Measurements from ENCODE around the gene ZNF883. TPM values are rescaled to one million over a fixed set of nuclear protein-coding genes. Genes with fewer than 3 reads are reported as not detected.

ZNF883 gene
- total and polyA plus RNA-seq, 10 donors = 0.61 to 3.2 (median 1.2) TPM

DNA sequence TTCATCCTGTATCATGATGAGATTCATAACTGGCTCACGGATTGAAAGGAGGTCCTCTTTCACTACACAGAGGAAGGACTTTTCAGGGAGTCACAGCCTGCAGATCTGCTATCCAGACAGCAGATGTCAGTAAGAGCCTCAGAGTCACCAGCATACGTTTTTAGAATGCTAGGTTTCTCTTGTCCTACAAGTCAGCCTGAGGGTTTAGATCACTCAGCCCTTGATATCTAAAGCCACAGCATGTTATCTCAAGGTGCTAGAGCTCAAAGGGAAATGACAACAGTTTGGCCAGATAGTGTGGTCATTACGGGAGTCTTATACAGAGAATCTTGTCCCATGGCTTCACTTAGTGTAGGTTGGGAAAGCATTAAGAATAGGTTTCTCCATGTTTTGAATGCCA is 90.4 kb downstream of the ZNF883 start:
- intact Hi-C loops (cut with DNase I; ENCODE audit: low total_unique reads) = no loop called here
- DNase-seq = no peak
- Histone ChIP-seq H3K9me3 (no peaks in the 10 kb centered on the region), H3K4me1 (no peaks in the 10 kb centered on the region), H3K4me3 (no peak overlapping the region), H3K27ac (no peak overlapping the region), H3K27me3 (replicated peaks in 1 of 7) (peaks cover 0 to 7% (median 0%) of the 10 kb centered on the region in 7 donors), H3K36me3 (no peaks in the 10 kb centered on the region)
- WGBS, 5 donors = 22 to 39% (median 26%) methylated on average over 3 of the region's 3 CpGs
- peak in 4 of 11 experiments; percentile 15 to 39 (median 36) for TF ChIP-seq CTCF (IDR thresholded peaks at IDR 0.05 in 8 of 11, conservative IDR thresholded peaks at IDR 0.05 in 3 of 11)
- no peak for TF ChIP-seq POLR2A (IDR thresholded peaks at IDR 0.05)

DNA sequence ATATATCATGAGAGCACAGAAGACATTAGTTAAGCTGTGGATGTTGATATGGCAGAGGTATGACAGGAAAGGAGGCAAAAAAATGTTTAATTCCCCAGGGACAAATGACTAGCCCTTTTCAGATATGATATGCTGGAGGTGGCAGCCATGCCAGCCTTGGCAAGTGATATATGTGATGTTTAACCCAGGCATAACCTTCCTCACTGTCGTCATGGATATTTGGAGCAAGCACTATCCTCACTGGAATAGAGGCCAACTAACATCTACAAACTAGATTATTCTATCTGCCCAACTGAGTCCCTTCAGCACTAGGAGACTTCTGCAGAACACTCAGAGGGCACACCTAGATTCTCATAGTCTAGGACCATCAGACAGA is 94.0 kb downstream of the ZNF883 start:
- WGBS, 5 donors = 61 to 86% (median 78%) methylated on average over 1 of the region's 1 CpG
- H3K4me1 ChIP-seq = no peaks in the 10 kb centered on the region
- TF ChIP-seq CTCF (IDR thresholded peaks at IDR 0.05 in 8 of 11, conservative IDR thresholded peaks at IDR 0.05 in 3 of 11) (no peak), POLR2AphosphoS5 (IDR thresholded peaks at IDR 0.05) (no peak), POLR2A (IDR thresholded peaks at IDR 0.05) (no peak)
- no peaks in the 10 kb centered on the region for H3K9me3 ChIP-seq
- H3K27me3 ChIP-seq (replicated peaks in 1 of 7) = no peaks in the 10 kb centered on the region
- no peak overlapping the region for H3K4me3 ChIP-seq
- no peak for DNase-seq
- no peak overlapping the region for H3K27ac ChIP-seq
- H3K36me3 ChIP-seq = no peaks in the 10 kb centered on the region
- intact Hi-C loops (cut with DNase I; ENCODE audit: low total_unique reads) = no loop called here

- H3K27me3 ChIP-seq (replicated peaks in 1 of 7) = no peaks in the 10 kb centered on the region
- no peaks in the 10 kb centered on the region for H3K36me3 ChIP-seq
- TF ChIP-seq POLR2A (IDR thresholded peaks at IDR 0.05) (no peak), POLR2AphosphoS5 (IDR thresholded peaks at IDR 0.05) (no peak), CTCF (IDR thresholded peaks at IDR 0.05 in 8 of 11, conservative IDR thresholded peaks at IDR 0.05 in 3 of 11) (no peak)
- 52 to 81% (median 71%) methylated on average over 1 of the region's 1 CpG for whole genome bisulfite sequencing, 5 donors
- intact Hi-C loops (cut with DNase I; ENCODE audit: low total_unique reads) = no loop called here
- no peaks in the 10 kb centered on the region for H3K9me3 ChIP-seq
- no peak overlapping the region for H3K27ac ChIP-seq
- H3K4me3 ChIP-seq = no peak overlapping the region
- H3K4me1 ChIP-seq = no peaks in the 10 kb centered on the region
- DNase-seq = no peak
Observed at GRCh38 chr9:112917047-112917986, 94.7 kb downstream of the ZNF883 start.

DNA sequence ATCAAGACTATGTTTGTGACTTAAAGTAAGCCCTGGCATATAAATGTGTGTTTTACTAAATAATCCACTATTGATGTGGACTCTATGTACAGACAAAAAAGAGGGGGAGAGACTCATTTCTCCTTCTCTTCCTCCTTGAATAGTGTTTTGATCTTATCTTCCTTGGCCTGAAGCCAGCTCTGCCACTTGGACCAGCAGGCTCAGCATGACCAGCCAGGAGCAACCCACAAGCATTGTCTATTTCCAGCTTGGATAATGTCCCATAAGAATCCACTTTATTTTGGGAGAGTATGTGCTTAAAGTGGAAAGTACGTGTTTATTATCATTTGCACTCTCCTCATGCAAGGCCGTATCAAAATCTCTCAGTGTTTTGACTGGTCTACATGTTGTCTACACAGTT is 97.5 kb downstream of the ZNF883 start:
- intact Hi-C loops (cut with DNase I; ENCODE audit: low total_unique reads) = no loop called here
- Histone ChIP-seq H3K27me3 (replicated peaks in 1 of 7) (no peaks in the 10 kb centered on the region), H3K27ac (no peak overlapping the region), H3K4me3 (no peak overlapping the region), H3K9me3 (no peaks in the 10 kb centered on the region), H3K4me1 (no peaks in the 10 kb centered on the region), H3K36me3 (no peaks in the 10 kb centered on the region)
- no peak for DNase-seq
- 67 to 84% (median 74%) methylated on average over 2 of the region's 2 CpGs for WGBS, 5 donors
- TF ChIP-seq POLR2AphosphoS5 (IDR thresholded peaks at IDR 0.05) = no peak
- TF ChIP-seq CTCF (IDR thresholded peaks at IDR 0.05 in 8 of 11, conservative IDR thresholded peaks at IDR 0.05 in 3 of 11) = no peak
- no peak for TF ChIP-seq POLR2A (IDR thresholded peaks at IDR 0.05)
